CD4-positive, alpha-beta T cell (primary cell): ENCODE results near the gene NUDT17. TPM values are rescaled to one million over a fixed set of nuclear protein-coding genes. Genes with fewer than 3 reads are reported as not detected.

ENCODE experiments used
- ATAC-seq: fragments of 200-7000 bp; cut with Tn5 transposase; one replicate; pipeline ENCODE4 v1.10.0; 2022; ENCODE audit warnings: mild to moderate bottlenecking; ENCODE audit not compliant: poor library complexity
- CTCF ChIA-PET: fragments of 350-600 bp; sonication (Branson Sonifier 250); formaldehyde crosslinking; loops from one replicate; lab custom pipeline; 2021; ENCODE audit warnings: antibody characterized with exemption, inconsistent platforms; lab: Charles Lee
- POLR2A ChIA-PET: fragments of 350-600 bp; sonication (Branson Sonifier 250); formaldehyde crosslinking; loops from one replicate; lab custom pipeline; 2021; ENCODE audit warnings: antibody characterized with exemption, inconsistent platforms; lab: Charles Lee
- DNase-seq, 14 experiments: peaks; one replicate each; pipeline ENCODE4 v3.0.0-alpha.2; 2013 to 2020; ENCODE audit warnings: mixed read lengths in 2 of 14
- H3K27ac ChIP-seq, 2 donors: one replicate each; pipeline versions ENCODE4 v1.5.1 to v1.7.0; 2013; ENCODE audit warnings: low read length in 2 of 2, low read depth in 1 of 2, mild to moderate bottlenecking in 1 of 2
- H3K27me3 ChIP-seq, 2 experiments: 1 replicate in 1 of 2; 2 replicates in 1 of 2; pipeline versions ENCODE4 v1.6.1 to v1.7.0; 2013; ENCODE audit warnings: low read length in 2 of 2, control low read depth in 1 of 2, mild to moderate bottlenecking in 1 of 2, moderate library complexity in 1 of 2; ENCODE audit not compliant: insufficient read depth in 2 of 2, control insufficient read depth in 1 of 2
- H3K36me3 ChIP-seq: one replicate; pipeline ENCODE4 v1.6.1; 2013; ENCODE audit warnings: low read length, control low read depth; ENCODE audit not compliant: insufficient read depth
- H3K4me1 ChIP-seq: one replicate; pipeline ENCODE4 v1.6.1; 2013; ENCODE audit warnings: low read length, control low read depth; ENCODE audit not compliant: insufficient read depth
- H3K4me3 ChIP-seq: one replicate; pipeline ENCODE4 v1.5.1; 2013; ENCODE audit warnings: mild to moderate bottlenecking, low read length, moderate library complexity
- H3K9me3 ChIP-seq, 2 experiments: 1 replicate in 1 of 2; 2 replicates in 1 of 2; pipeline versions ENCODE4 v1.6.1 to v1.7.0; 2013; ENCODE audit warnings: low read length in 2 of 2, mild to moderate bottlenecking in 2 of 2, control low read depth in 1 of 2, moderate library complexity in 1 of 2; ENCODE audit not compliant: control insufficient read depth in 1 of 2, insufficient read depth in 1 of 2
- H3K27ac Mint-ChIP-seq: one replicate; pipeline ENCODE4 v1.8.0; 2020; ENCODE audit warnings: mixed read lengths
- H3K27me3 Mint-ChIP-seq: one replicate; pipeline ENCODE4 v1.8.0; 2021; ENCODE audit warnings: mixed read lengths
- H3K36me3 Mint-ChIP-seq: one replicate; pipeline ENCODE4 v1.8.0; 2021; ENCODE audit warnings: low read depth, mixed read lengths
- H3K4me1 Mint-ChIP-seq: one replicate; pipeline ENCODE4 v1.8.0; 2021; ENCODE audit warnings: low read depth, mixed read lengths
- H3K4me3 Mint-ChIP-seq: one replicate; pipeline ENCODE4 v1.8.0; 2020; ENCODE audit warnings: mild to moderate bottlenecking, mixed read lengths
- H3K9me3 Mint-ChIP-seq: one replicate; pipeline ENCODE4 v1.8.0; 2020; ENCODE audit warnings: mixed read lengths
- intact Hi-C, 2 experiments: fragments of 100-400 bp; cut with DNase I in 1 of 2; cut with micrococcal nuclease in 1 of 2; formaldehyde crosslinking; loops; one replicate each; pipeline versions ENCODE4 v1.15.1 to v1.9.0; 2023 to 2025; cut with DNase I, micrococcal nuclease
- microRNA-seq: library from miRNA; unstranded; fragments of <30 nt; microRNA quantifications from one replicate; pipeline ENCODE4 v1.2.0, GENCODE V29; 2021; ENCODE audit warnings: borderline microRNAs expressed, borderline replicate concordance
- total RNA-seq, 174 experiments: library from RNA in 2 of 174; stranded (reverse) in 2 of 174; gene quantifications; one replicate each; pipeline ENCODE4 v1.2.3 and lab custom pipeline; 2021 to 2026
- TF ChIP-seq, protein P1 (sequence below): fragments of 200-600 bp; IDR thresholded peaks from one replicate; pipeline ENCODE4 v1.8.0; 2022; ENCODE audit warnings: antibody characterized with exemption, mild to moderate bottlenecking

NUDT17 gene
- total RNA-seq, 2 experiments from 2014 or later, result 1.6 to 2.8 TPM

DNA sequence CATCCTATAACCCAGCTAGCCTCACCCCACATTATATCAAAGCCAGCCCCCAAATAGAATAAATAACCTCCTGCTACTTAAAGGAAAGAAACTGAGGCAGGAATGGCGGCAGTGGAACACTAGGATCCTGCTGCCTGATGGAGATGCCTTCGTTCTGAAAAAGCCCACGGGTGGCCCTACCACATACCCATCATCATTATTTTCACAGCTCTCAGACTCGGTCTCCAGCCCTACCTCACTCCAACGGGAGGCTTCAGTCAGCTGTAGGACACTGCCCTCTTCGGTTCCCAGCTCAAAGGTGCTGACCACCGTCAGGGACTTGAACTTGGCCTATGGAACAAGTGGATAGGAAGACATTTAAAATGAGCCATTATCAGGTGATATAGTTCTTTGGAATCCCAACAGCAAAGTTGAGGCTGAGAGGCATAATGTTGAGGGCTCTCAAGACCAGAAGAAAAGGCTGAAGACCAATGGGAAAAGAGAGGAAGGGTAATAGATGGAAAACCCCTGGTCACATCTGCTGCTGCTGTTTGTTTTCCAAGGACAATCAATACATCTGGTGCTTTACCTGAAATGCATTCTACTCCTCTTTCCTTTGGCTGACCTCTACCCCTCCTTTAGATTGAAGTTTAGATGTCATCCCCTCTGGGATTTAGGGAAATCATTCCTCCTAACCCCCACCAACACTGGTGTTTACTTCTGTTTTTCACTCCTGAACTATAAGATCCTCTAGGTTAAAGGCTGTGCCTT lies 48.1 kb downstream of the NUDT17 start:
- H3K27ac Mint-ChIP-seq, result no peak overlapping the region
- no peaks in the 10 kb centered on the region for H3K9me3 Mint-ChIP-seq
- H3K36me3 Mint-ChIP-seq, result peaks cover 14% of the 10 kb centered on the region
- H3K4me1 Mint-ChIP-seq, result no peaks in the 10 kb centered on the region
- H3K9me3 ChIP-seq, result no peaks in the 10 kb centered on the region
- TF ChIP-seq, protein P1, sequence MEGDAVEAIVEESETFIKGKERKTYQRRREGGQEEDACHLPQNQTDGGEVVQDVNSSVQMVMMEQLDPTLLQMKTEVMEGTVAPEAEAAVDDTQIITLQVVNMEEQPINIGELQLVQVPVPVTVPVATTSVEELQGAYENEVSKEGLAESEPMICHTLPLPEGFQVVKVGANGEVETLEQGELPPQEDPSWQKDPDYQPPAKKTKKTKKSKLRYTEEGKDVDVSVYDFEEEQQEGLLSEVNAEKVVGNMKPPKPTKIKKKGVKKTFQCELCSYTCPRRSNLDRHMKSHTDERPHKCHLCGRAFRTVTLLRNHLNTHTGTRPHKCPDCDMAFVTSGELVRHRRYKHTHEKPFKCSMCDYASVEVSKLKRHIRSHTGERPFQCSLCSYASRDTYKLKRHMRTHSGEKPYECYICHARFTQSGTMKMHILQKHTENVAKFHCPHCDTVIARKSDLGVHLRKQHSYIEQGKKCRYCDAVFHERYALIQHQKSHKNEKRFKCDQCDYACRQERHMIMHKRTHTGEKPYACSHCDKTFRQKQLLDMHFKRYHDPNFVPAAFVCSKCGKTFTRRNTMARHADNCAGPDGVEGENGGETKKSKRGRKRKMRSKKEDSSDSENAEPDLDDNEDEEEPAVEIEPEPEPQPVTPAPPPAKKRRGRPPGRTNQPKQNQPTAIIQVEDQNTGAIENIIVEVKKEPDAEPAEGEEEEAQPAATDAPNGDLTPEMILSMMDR, result no peak
- DNase-seq, result no peak
- H3K4me1 ChIP-seq, result no peaks in the 10 kb centered on the region
- POLR2A ChIA-PET, result interaction anchor here (1.2 kb wide), 1 partner anchor 22 kb away, joined by 5 read pairs; no protein-coding TSS in a partner anchor
- H3K27ac ChIP-seq, result no peak overlapping the region
- no peak for ATAC-seq
- intact Hi-C loops, result no loop called here
- H3K36me3 ChIP-seq, result no peaks in the 10 kb centered on the region
- H3K4me3 ChIP-seq, result no peak overlapping the region
- H3K27me3 ChIP-seq, result no peaks in the 10 kb centered on the region
- CTCF ChIA-PET, result interaction anchor here (2.3 kb wide), 1 partner anchor 11 kb away, joined by 15 read pairs; no protein-coding TSS in a partner anchor
- H3K27me3 Mint-ChIP-seq, result no peaks in the 10 kb centered on the region
- no peak overlapping the region for H3K4me3 Mint-ChIP-seq

DNA sequence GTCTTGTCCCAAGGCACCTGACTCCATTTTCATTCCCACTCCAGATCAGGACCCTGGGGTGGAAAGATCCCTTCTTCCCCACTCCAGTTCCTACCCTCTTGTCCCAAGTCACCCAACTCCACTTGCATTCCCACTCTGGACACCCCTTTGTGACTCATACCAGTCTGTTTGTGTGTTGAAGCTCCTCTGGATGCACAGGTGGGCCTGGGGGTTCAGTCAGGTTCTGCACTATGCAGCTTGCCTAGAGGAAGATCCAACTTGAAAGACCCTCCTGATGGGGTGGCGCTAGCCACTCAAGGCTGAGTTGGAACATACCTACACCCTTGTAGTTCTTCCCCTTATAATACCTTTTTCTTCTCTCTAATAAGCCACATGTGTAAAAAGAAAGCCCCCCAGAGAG lies 50.0 kb downstream of the NUDT17 start:
- TF ChIP-seq, protein P1, result no peak
- CTCF ChIA-PET, result no interaction called here
- Histone ChIP-seq H3K4me3 (no peak overlapping the region), H3K9me3 (no peaks in the 10 kb centered on the region), H3K4me1 (no peaks in the 10 kb centered on the region), H3K36me3 (peaks cover 3% of the 10 kb centered on the region), H3K27me3 (no peaks in the 10 kb centered on the region), H3K27ac (no peak overlapping the region)
- no peaks in the 10 kb centered on the region for H3K27me3 Mint-ChIP-seq
- intact Hi-C loops, result loop anchor here in 1 of 2 experiments (1.0 kb wide), 1 partner anchor 12 kb away; no protein-coding TSS in a partner anchor
- peaks cover 14% of the 10 kb centered on the region for H3K36me3 Mint-ChIP-seq
- no peaks in the 10 kb centered on the region for H3K4me1 Mint-ChIP-seq
- no peaks in the 10 kb centered on the region for H3K9me3 Mint-ChIP-seq
- no peak overlapping the region for H3K4me3 Mint-ChIP-seq
- DNase-seq (no peak), ATAC-seq (no peak)
- H3K27ac Mint-ChIP-seq, result no peak overlapping the region
- POLR2A ChIA-PET, result no interaction called here

DNA sequence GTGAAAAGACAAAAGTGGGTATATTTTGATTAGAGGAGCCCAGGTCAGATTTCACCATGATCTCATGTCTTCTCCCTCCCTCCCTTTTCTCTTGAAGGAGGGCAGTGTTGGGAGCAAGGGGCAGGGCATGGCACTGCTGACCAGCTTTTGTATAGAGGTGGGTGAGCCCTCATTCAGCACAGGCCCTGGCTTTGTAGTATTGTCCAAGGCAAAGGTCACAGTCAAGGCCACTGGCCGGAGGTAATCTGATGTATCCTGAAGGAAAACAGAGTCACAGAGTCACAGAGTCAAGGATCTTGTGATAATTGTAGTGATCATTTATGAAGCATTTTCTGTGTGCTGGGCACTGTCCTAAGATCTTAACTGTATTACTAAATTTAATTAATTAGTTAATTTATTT lies 52.5 kb downstream of the NUDT17 start:
- H3K4me3 Mint-ChIP-seq, result no peak overlapping the region
- no peaks in the 10 kb centered on the region for H3K9me3 Mint-ChIP-seq
- peaks cover 3% of the 10 kb centered on the region for H3K36me3 ChIP-seq
- ATAC-seq (no peak), DNase-seq (no peak)
- H3K36me3 Mint-ChIP-seq, result peaks cover 14% of the 10 kb centered on the region
- TF ChIP-seq, protein P1, result no peak
- POLR2A ChIA-PET, result no interaction called here
- intact Hi-C loops, result no loop called here
- no peaks in the 10 kb centered on the region for H3K27me3 Mint-ChIP-seq
- H3K27ac Mint-ChIP-seq, result no peak overlapping the region
- H3K27me3 ChIP-seq, result no peaks in the 10 kb centered on the region
- no peak overlapping the region for H3K27ac ChIP-seq
- H3K4me3 ChIP-seq, result no peak overlapping the region
- no peaks in the 10 kb centered on the region for H3K9me3 ChIP-seq
- H3K4me1 Mint-ChIP-seq, result no peaks in the 10 kb centered on the region
- no peaks in the 10 kb centered on the region for H3K4me1 ChIP-seq
- CTCF ChIA-PET, result no interaction called here

Small RNAs within 50 kb of the gene (microRNA-seq; reads per million reads assigned to microRNA genes)
- gene MIR6736, result not detected

Other genes starting within 250 kb of the NUDT17 start
- gene GPR89A, start 237.6 kb upstream of the NUDT17 start, total RNA-seq, result 10 to 100 TPM; 23.8 to 25.2 TPM
- gene PDZK1, start 138.3 kb upstream of the NUDT17 start, total RNA-seq, result not detected
- gene CD160, start 126.1 kb upstream of the NUDT17 start, total RNA-seq, result not detected
- gene RNF115, start 21.5 kb upstream of the NUDT17 start, total RNA-seq, result 10 to 100 TPM; 11.4 to 11.9 TPM
- gene POLR3C, start 21.4 kb upstream of the NUDT17 start, total RNA-seq, result 10 to 100 TPM; 18.6 to 19.9 TPM
- 10 to 100 TPM; 18.7 to 19.7 TPM for gene PIAS3, start 13.5 kb downstream of the NUDT17 start, total RNA-seq
- gene ANKRD35, start 40.2 kb downstream of the NUDT17 start, total RNA-seq, result under 1 TPM in 1 of 2 experiments, not detected in 1; 0.11 TPM
- 1 to 10 TPM in 1 of 2 experiments, under 1 TPM in 1; 0.77 to 1.0 TPM for gene ITGA10, start 64.4 kb downstream of the NUDT17 start, total RNA-seq
- 10 to 100 TPM; 11.6 to 13.2 TPM for gene PEX11B, start 73.1 kb downstream of the NUDT17 start, total RNA-seq
- 100 to 1,000 TPM; 126 to 134 TPM for gene RBM8A, start 81.9 kb downstream of the NUDT17 start, total RNA-seq
- gene LIX1L, start 112.4 kb downstream of the NUDT17 start, total RNA-seq, result 10 to 100 TPM; 21.4 to 21.5 TPM
- gene ANKRD34A, start 118.9 kb downstream of the NUDT17 start, total RNA-seq, result under 1 TPM; 0.42 to 0.47 TPM
- 10 to 100 TPM; 17.2 to 17.8 TPM for gene POLR3GL, start 119.1 kb downstream of the NUDT17 start, total RNA-seq
- gene TXNIP, start 150.9 kb downstream of the NUDT17 start, total RNA-seq, result 1,000 to 10,000 TPM; 1,317 to 1,358 TPM
- gene HJV, start 176.1 kb downstream of the NUDT17 start, total RNA-seq, result not detected